Endothelial cell of umbilical vein (primary cell): ENCODE data around the gene DNAH1. TPM values are rescaled to one million over a fixed set of nuclear protein-coding genes. Genes with fewer than 3 reads are reported as not detected.

Experiments
- BruUV-seq: library from RNA; stranded (reverse); fragments of 400-500 nt; replicated peaks from 2 replicates; lab custom pipeline; 2021; lab: Mats Ljungman, UMichigan
- CTCF ChIA-PET: fragments of 300-600, 350-600 bp; sonication (Branson Sonifier 250); formaldehyde crosslinking; loops from one replicate; lab custom pipeline; 2021; ENCODE audit warnings: antibody characterized with exemption, inconsistent platforms; lab: Charles Lee
- POLR2A ChIA-PET: fragments of 300-600, 350-600 bp; sonication (Branson Sonifier 250); formaldehyde crosslinking; loops from one replicate; lab custom pipeline; 2021; ENCODE audit warnings: antibody characterized with exemption, inconsistent platforms; lab: Charles Lee
- DNase-seq: peaks from one replicate; pipeline ENCODE4 v3.0.0-alpha.2; 2011; ENCODE audit warnings: low read depth, low spot score
- FAIRE-seq: peaks from 2 replicates; lab custom pipeline; 2011; peaks lifted over from hg19 to GRCh38; lab: Jason Lieb, UNC
- H2AFZ ChIP-seq: 2 replicates; pipeline ENCODE4 v1.6.0; 2012; ENCODE audit warnings: low read depth, low read length, control low read depth, inconsistent platforms
- H3K27ac ChIP-seq: 2 replicates; pipeline ENCODE4 v1.5.1; 2011; ENCODE audit warnings: low read depth, mild to moderate bottlenecking, control low read depth, low read length, moderate library complexity; ENCODE audit not compliant: insufficient read depth
- H3K27me3 ChIP-seq, 2 experiments: 2 replicates each; pipeline versions ENCODE4 v1.6.0 to v1.6.1; 2011; ENCODE audit warnings: low read length in 2 of 2, mixed read lengths in 1 of 2; ENCODE audit not compliant: control insufficient read depth in 2 of 2, insufficient read depth in 2 of 2
- H3K36me3 ChIP-seq, 2 experiments: 2 replicates in 1 of 2; 3 replicates in 1 of 2; pipeline ENCODE4 v1.5.1; 2011; ENCODE audit warnings: low read length in 2 of 2, mild to moderate bottlenecking in 1 of 2, moderate library complexity in 1 of 2; ENCODE audit not compliant: control insufficient read depth in 2 of 2, insufficient read depth in 2 of 2; ENCODE audit errors: extremely low read depth in 1 of 2
- H3K4me1 ChIP-seq: 3 replicates; pipeline ENCODE4 v1.5.1; 2011; ENCODE audit warnings: mild to moderate bottlenecking, low read length; ENCODE audit not compliant: control insufficient read depth, insufficient read depth; ENCODE audit errors: extremely low read depth
- H3K4me2 ChIP-seq: 2 replicates; pipeline ENCODE4 v1.6.1; 2011; ENCODE audit warnings: low read length, control low read depth, mixed read lengths; ENCODE audit not compliant: insufficient read depth
- H3K4me3 ChIP-seq, 3 experiments: fragments of 200-600 bp in 1 of 3; sonication (generic), shearing (Covaris generic) in 1 of 3; replicated peaks in 1 of 3; 2 replicates each; pipeline ENCODE4 v1.5.1; 2011 to 2016; ENCODE audit warnings: control low read depth in 3 of 3, low read length in 3 of 3, mild to moderate bottlenecking in 2 of 3, inconsistent platforms in 1 of 3, low read depth in 1 of 3, moderate library complexity in 1 of 3; ENCODE audit not compliant: insufficient read depth in 1 of 3
- H3K79me2 ChIP-seq: 2 replicates; pipeline ENCODE4 v1.6.0; 2012; ENCODE audit warnings: low read length, inconsistent platforms; ENCODE audit not compliant: control insufficient read depth, insufficient read depth
- H3K9ac ChIP-seq: replicated peaks from 2 replicates; pipeline ENCODE3; 2011; ENCODE audit warnings: low read length, control low read depth; ENCODE audit not compliant: insufficient read depth; ENCODE audit errors: extremely low read depth
- H3K9me1 ChIP-seq: replicated peaks from 3 replicates; pipeline ENCODE4 v1.6.0; 2011; ENCODE audit warnings: mild to moderate bottlenecking, low read length; ENCODE audit not compliant: control insufficient read depth, insufficient read depth; ENCODE audit errors: extremely low read depth
- H3K9me3 ChIP-seq: replicated peaks from 2 replicates; pipeline ENCODE4 v1.5.1; 2012; ENCODE audit warnings: low read length, inconsistent platforms; ENCODE audit not compliant: control insufficient read depth, insufficient read depth
- H4K20me1 ChIP-seq: replicated peaks from 2 replicates; pipeline ENCODE3; 2011; ENCODE audit warnings: mild to moderate bottlenecking, low read length; ENCODE audit not compliant: control insufficient read depth, insufficient read depth; ENCODE audit errors: extremely low read depth
- CTCF ChIP-seq, 2 donors: IDR thresholded peaks; 1 replicate in 1 of 2; 2 replicates in 1 of 2; pipeline ENCODE4 v1.5.1; 2011; ENCODE audit warnings: low read length in 2 of 2, mild to moderate bottlenecking in 2 of 2, moderate library complexity in 2 of 2, control low read depth in 1 of 2, inconsistent platforms in 1 of 2, low read depth in 1 of 2; ENCODE audit not compliant: insufficient read depth in 1 of 2; ENCODE audit errors: extremely low read depth in 1 of 2
- EZH2 ChIP-seq: IDR thresholded peaks from 2 replicates; pipeline ENCODE4 v1.6.1; 2012; ENCODE audit warnings: borderline replicate concordance, low read depth, mild to moderate bottlenecking, moderate library complexity, low read length, inconsistent platforms; ENCODE audit not compliant: severe bottlenecking
- FOS ChIP-seq: IDR thresholded peaks from 2 replicates; pipeline ENCODE4 v1.6.1; 2011; ENCODE audit warnings: mild to moderate bottlenecking, low read length, moderate library complexity, borderline replicate concordance; ENCODE audit not compliant: insufficient read depth
- GATA2 ChIP-seq: IDR thresholded peaks from 2 replicates; pipeline ENCODE4 v1.7.0; 2011; ENCODE audit warnings: low read depth, mild to moderate bottlenecking, moderate library complexity, mixed read lengths, low read length; ENCODE audit not compliant: insufficient read length, insufficient read depth
- JUN ChIP-seq: IDR thresholded peaks from 2 replicates; pipeline ENCODE4 v1.6.1; 2011; ENCODE audit warnings: borderline replicate concordance, low read depth; ENCODE audit not compliant: insufficient read length, insufficient read depth
- MAX ChIP-seq: IDR thresholded peaks from 2 replicates; pipeline ENCODE4 v1.6.1; 2011; ENCODE audit not compliant: insufficient read depth, insufficient read length
- MYC ChIP-seq: IDR thresholded peaks from one replicate; pipeline ENCODE4 v1.6.1; 2011; ENCODE audit warnings: mild to moderate bottlenecking, low read depth, low read length
- POLR2AphosphoS5 ChIP-seq: IDR thresholded peaks from 2 replicates; pipeline ENCODE4 v1.6.1; 2012; ENCODE audit warnings: low read depth, mild to moderate bottlenecking, control low read depth, low read length, moderate library complexity; ENCODE audit not compliant: insufficient read depth
- dilution Hi-C: fragments of 300-500 bp; cut with MboI; formaldehyde crosslinking; loops from one replicate; pipeline ENCODE4 v1.15.0; 2019; ENCODE audit warnings: low sequenced_read_pairs; ENCODE audit not compliant: extremely low pct_ligation_motif_present
- intact Hi-C: fragments of 100-400 bp; cut with micrococcal nuclease; formaldehyde crosslinking; loops from one replicate; pipeline ENCODE4 v1.10.0; 2022
- polyA plus RNA-seq, 4 experiments: library from polyadenylated mRNA; depleted of rRNA in 3 of 4; stranded (reverse) in 3 of 4; unstranded in 1 of 4; fragments of >200 nt; gene quantifications; 2 replicates each; pipeline versions ENCODE4 v1.2.1 to v1.2.3, GENCODE V29; 2011 to 2012; ENCODE audit warnings: missing spikeins in 1 of 4
- total RNA-seq: library from RNA; stranded (reverse); gene quantifications from 2 replicates; pipeline ENCODE4 v1.2.3, GENCODE V29; 2021

DNAH1 gene
- total and polyA plus RNA-seq, 2 donors (not counting 3 experiments of a cell fraction or from before 2014, with no cell fraction given): 5.8 to 6.0 TPM

- Histone ChIP-seq H4K20me1 (no peaks in the 10 kb centered on the region), H3K4me1 (peaks cover 4% of the 10 kb centered on the region), H3K27me3 (no peaks in the 10 kb centered on the region), H3K36me3 (peaks cover 6 to 72% of the 10 kb centered on the region in 2 experiments), H3K4me2 (no peak overlapping the region), H3K27ac (no peak overlapping the region), H3K79me2 (peaks cover 11% of the 10 kb centered on the region), H3K4me3 (no peak overlapping the region), H3K9ac (no peak overlapping the region), H3K9me3 (no peaks in the 10 kb centered on the region), H3K9me1 (no peaks in the 10 kb centered on the region), H2AFZ (no peak overlapping the region)
- intact Hi-C loops: no loop called here
- BruUV-seq: no TSS peak
- DNase-seq: no peak
- ChIA-PET CTCF (no interaction called here), POLR2A (no interaction called here)
- no peak for FAIRE-seq
- TF ChIP-seq GATA2: no peak
- TF ChIP-seq FOS: no peak
- no peak for TF ChIP-seq EZH2
- no peak for TF ChIP-seq POLR2AphosphoS5
- dilution Hi-C loops: no loop called here
Measured at GRCh38 chr3:52403955-52404354, 87.8 kb downstream of the DNAH1 start.

GRCh38 chr3:52404391-52404790 is 88.3 kb downstream of the DNAH1 start:
- Histone ChIP-seq H3K9ac (no peak overlapping the region), H3K9me3 (no peaks in the 10 kb centered on the region), H3K36me3 (peaks cover 6 to 72% of the 10 kb centered on the region in 2 experiments), H3K27me3 (no peaks in the 10 kb centered on the region), H3K4me1 (peaks cover 8% of the 10 kb centered on the region), H4K20me1 (no peaks in the 10 kb centered on the region), H3K9me1 (no peaks in the 10 kb centered on the region), H2AFZ (no peak overlapping the region), H3K79me2 (peaks cover 15% of the 10 kb centered on the region), H3K4me2 (no peak overlapping the region), H3K27ac (no peak overlapping the region), H3K4me3 (no peak overlapping the region)
- intact Hi-C loops (no loop called here), dilution Hi-C loops (no loop called here)
- no peak for TF ChIP-seq FOS
- no peak for TF ChIP-seq JUN
- TF ChIP-seq GATA2: no peak
- no peak for TF ChIP-seq CTCF (IDR thresholded peaks at IDR 0.05; ENCODE audit: extremely low read depth in 1 of 2, insufficient read depth in 1 of 2, low read depth in 1 of 2, low read length in 2 of 2)
- no peak for TF ChIP-seq EZH2
- TF ChIP-seq MAX: no peak
- TF ChIP-seq POLR2AphosphoS5: no peak
- TF ChIP-seq MYC: no peak
- CTCF ChIA-PET: no interaction called here
- FAIRE-seq: no peak
- no peak for DNase-seq
- no TSS peak for BruUV-seq
- POLR2A ChIA-PET: no interaction called here
